Measurements from ENCODE around the gene MMD.
"Not testable (repeated sequence)": the region's sequence is repeated elsewhere in the genome, so short reads cannot be mapped to it uniquely, and the experiment has no call there.

The MMD gene

GRCh38 chr17:55407641-55408566, 13.7 kb downstream of the MMD start:
- Histone ChIP-seq H3K4me1 (ENCODE audit: control insufficient read depth, insufficient read depth, low read length) (peaks cover 67% of the 10 kb centered on the region), H3K9ac (ENCODE audit: low read length) (peak overlapping the region; percentile 24)

GRCh38 chr17:55405600-55405999, 16.0 kb downstream of the MMD start:
- H3K36me3 ChIP-seq (ENCODE audit: control insufficient read depth, insufficient read depth, low read length, severe bottlenecking) = peaks cover 96% of the 10 kb centered on the region
- H3K9me3 ChIP-seq (ENCODE audit: control insufficient read depth, low read length) = no peaks in the 10 kb centered on the region
- no peak for DNase-seq (ENCODE audit: low read depth)
- H3K4me1 ChIP-seq (ENCODE audit: control insufficient read depth, insufficient read depth, low read length) = peaks cover 44% of the 10 kb centered on the region
- H3K27me3 ChIP-seq (replicated peaks; ENCODE audit: control insufficient read depth, insufficient read depth, low read length) = no peaks in the 10 kb centered on the region
- no peak overlapping the region for H3K4me3 ChIP-seq (ENCODE audit: low read length)
- no peak overlapping the region for H3K9ac ChIP-seq (ENCODE audit: low read length)

More at GRCh38 chr17:55407641-55408566, 13.7 kb downstream of the MMD start:
- Histone ChIP-seq H3K36me3 (ENCODE audit: control insufficient read depth, insufficient read depth, low read length, severe bottlenecking) (peaks cover 96% of the 10 kb centered on the region), H3K9me3 (ENCODE audit: control insufficient read depth, low read length) (no peaks in the 10 kb centered on the region), H3K4me3 (ENCODE audit: low read length) (no peak overlapping the region), H3K27me3 (replicated peaks; ENCODE audit: control insufficient read depth, insufficient read depth, low read length) (no peaks in the 10 kb centered on the region)
- DNase-seq (ENCODE audit: low read depth) = no peak

GRCh38 chr17:55404197-55404596, 17.4 kb downstream of the MMD start:
- not testable (repeated sequence) for H3K9me3 ChIP-seq (ENCODE audit: control insufficient read depth, low read length); DNase-seq (ENCODE audit: low read depth); H3K4me3 ChIP-seq (ENCODE audit: low read length); H3K9ac ChIP-seq (ENCODE audit: low read length); H3K27me3 ChIP-seq (replicated peaks; ENCODE audit: control insufficient read depth, insufficient read depth, low read length)
- Histone ChIP-seq H3K4me1 (ENCODE audit: control insufficient read depth, insufficient read depth, low read length) (peaks cover 32% of the 10 kb centered on the region), H3K36me3 (ENCODE audit: control insufficient read depth, insufficient read depth, low read length, severe bottlenecking) (peaks cover 96% of the 10 kb centered on the region)

- Histone ChIP-seq H3K9ac (ENCODE audit: low read length) (no peak overlapping the region), H3K4me3 (ENCODE audit: low read length) (no peak overlapping the region), H3K9me3 (ENCODE audit: control insufficient read depth, low read length) (no peaks in the 10 kb centered on the region), H3K27me3 (replicated peaks; ENCODE audit: control insufficient read depth, insufficient read depth, low read length) (no peaks in the 10 kb centered on the region), H3K4me1 (ENCODE audit: control insufficient read depth, insufficient read depth, low read length) (peaks cover 14% of the 10 kb centered on the region), H3K36me3 (ENCODE audit: control insufficient read depth, insufficient read depth, low read length, severe bottlenecking) (peaks cover 95% of the 10 kb centered on the region)
- no peak for DNase-seq (ENCODE audit: low read depth)
Observed at GRCh38 chr17:55402374-55402773, 19.3 kb downstream of the MMD start.

GRCh38 chr17:55398689-55399088, 22.9 kb downstream of the MMD start:
- H3K9me3 ChIP-seq (ENCODE audit: control insufficient read depth, low read length) = no peaks in the 10 kb centered on the region
- DNase-seq (ENCODE audit: low read depth) = no peak
- H3K27me3 ChIP-seq (replicated peaks; ENCODE audit: control insufficient read depth, insufficient read depth, low read length) = no peaks in the 10 kb centered on the region
- peaks cover 21% of the 10 kb centered on the region for H3K4me1 ChIP-seq (ENCODE audit: control insufficient read depth, insufficient read depth, low read length)
- no peak overlapping the region for H3K4me3 ChIP-seq (ENCODE audit: low read length)
- H3K36me3 ChIP-seq (ENCODE audit: control insufficient read depth, insufficient read depth, low read length, severe bottlenecking) = peaks cover 89% of the 10 kb centered on the region
- H3K9ac ChIP-seq (ENCODE audit: low read length) = no peak overlapping the region

- DNase-seq (ENCODE audit: low read depth) = no peak
- no peaks in the 10 kb centered on the region for H3K27me3 ChIP-seq (replicated peaks; ENCODE audit: control insufficient read depth, insufficient read depth, low read length)
- no peaks in the 10 kb centered on the region for H3K9me3 ChIP-seq (ENCODE audit: control insufficient read depth, low read length)
- H3K4me1 ChIP-seq (ENCODE audit: control insufficient read depth, insufficient read depth, low read length) = peaks cover 26% of the 10 kb centered on the region
- no peak overlapping the region for H3K9ac ChIP-seq (ENCODE audit: low read length)
- peaks cover 81% of the 10 kb centered on the region for H3K36me3 ChIP-seq (ENCODE audit: control insufficient read depth, insufficient read depth, low read length, severe bottlenecking)
- H3K4me3 ChIP-seq (ENCODE audit: low read length) = no peak overlapping the region
Observed at GRCh38 chr17:55395803-55396505, 25.7 kb downstream of the MMD start.

- Histone ChIP-seq H3K9me3 (ENCODE audit: control insufficient read depth, low read length) (no peaks in the 10 kb centered on the region), H3K36me3 (ENCODE audit: control insufficient read depth, insufficient read depth, low read length, severe bottlenecking) (peaks cover 66% of the 10 kb centered on the region), H3K27me3 (replicated peaks; ENCODE audit: control insufficient read depth, insufficient read depth, low read length) (no peaks in the 10 kb centered on the region), H3K4me3 (ENCODE audit: low read length) (no peak overlapping the region), H3K4me1 (ENCODE audit: control insufficient read depth, insufficient read depth, low read length) (peaks cover 30% of the 10 kb centered on the region), H3K9ac (ENCODE audit: low read length) (peak overlapping the region; percentile 58)
- no peak for DNase-seq (ENCODE audit: low read depth)
Observed at GRCh38 chr17:55394357-55395021, 27.1 kb downstream of the MMD start.

- Histone ChIP-seq H3K9me3 (ENCODE audit: control insufficient read depth, low read length) (no peaks in the 10 kb centered on the region), H3K27me3 (replicated peaks; ENCODE audit: control insufficient read depth, insufficient read depth, low read length) (no peaks in the 10 kb centered on the region), H3K36me3 (ENCODE audit: control insufficient read depth, insufficient read depth, low read length, severe bottlenecking) (peaks cover 46% of the 10 kb centered on the region), H3K4me1 (ENCODE audit: control insufficient read depth, insufficient read depth, low read length) (peaks cover 33% of the 10 kb centered on the region), H3K9ac (ENCODE audit: low read length) (no peak overlapping the region), H3K4me3 (ENCODE audit: low read length) (no peak overlapping the region)
- no peak for DNase-seq (ENCODE audit: low read depth)
Observed at GRCh38 chr17:55391764-55392467, 29.7 kb downstream of the MMD start.

GRCh38 chr17:55391244-55391757, 30.3 kb downstream of the MMD start:
- H3K27me3 ChIP-seq (replicated peaks; ENCODE audit: control insufficient read depth, insufficient read depth, low read length) = no peaks in the 10 kb centered on the region
- DNase-seq (ENCODE audit: low read depth) = no peak
- peaks cover 44% of the 10 kb centered on the region for H3K36me3 ChIP-seq (ENCODE audit: control insufficient read depth, insufficient read depth, low read length, severe bottlenecking)
- peaks cover 33% of the 10 kb centered on the region for H3K4me1 ChIP-seq (ENCODE audit: control insufficient read depth, insufficient read depth, low read length)
- no peaks in the 10 kb centered on the region for H3K9me3 ChIP-seq (ENCODE audit: control insufficient read depth, low read length)
- no peak overlapping the region for H3K9ac ChIP-seq (ENCODE audit: low read length)
- no peak overlapping the region for H3K4me3 ChIP-seq (ENCODE audit: low read length)

GRCh38 chr17:55390364-55390977, 31.2 kb downstream of the MMD start:
- H3K4me1 ChIP-seq (ENCODE audit: control insufficient read depth, insufficient read depth, low read length) = peaks cover 26% of the 10 kb centered on the region
- no peak for DNase-seq (ENCODE audit: low read depth)

More at GRCh38 chr17:55390364-55390977, 31.2 kb downstream of the MMD start:
- no peaks in the 10 kb centered on the region for H3K27me3 ChIP-seq (replicated peaks; ENCODE audit: control insufficient read depth, insufficient read depth, low read length)
- H3K9me3 ChIP-seq (ENCODE audit: control insufficient read depth, low read length) = no peaks in the 10 kb centered on the region
- no peak overlapping the region for H3K4me3 ChIP-seq (ENCODE audit: low read length)
- H3K36me3 ChIP-seq (ENCODE audit: control insufficient read depth, insufficient read depth, low read length, severe bottlenecking) = peaks cover 35% of the 10 kb centered on the region
- H3K9ac ChIP-seq (ENCODE audit: low read length) = no peak overlapping the region

Data from adipocyte (in vitro differentiated cells).